ENCODE results near the gene SDR39U1. TPM values are rescaled to one million over a fixed set of nuclear protein-coding genes. Genes with fewer than 3 reads are reported as not detected.

Gene SDR39U1
- total and polyA plus RNA-seq, 8 donors, result 10.8 to 71.2 (median 42.1) TPM

DNA sequence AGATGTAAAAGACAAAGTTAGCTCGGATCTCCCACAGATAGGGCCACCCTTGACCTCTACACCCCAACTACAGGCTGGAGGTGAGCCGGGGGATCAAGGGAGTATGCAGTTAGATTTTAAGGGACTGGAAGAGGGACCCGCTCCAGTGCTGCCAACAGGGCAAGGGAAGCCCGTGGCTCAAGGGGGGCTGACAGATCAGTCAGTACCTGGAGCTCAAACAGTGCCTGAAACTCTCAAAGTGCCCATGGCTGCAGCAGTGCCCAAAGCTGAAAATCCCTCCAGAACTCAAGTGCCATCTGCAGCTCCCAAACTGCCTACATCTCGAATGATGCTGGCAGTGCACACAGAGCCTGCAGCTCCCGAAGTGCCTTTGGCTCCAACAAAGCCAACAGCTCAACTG is 33.4 kb downstream of the SDR39U1 start:
- no peaks in the 10 kb centered on the region for H3K9me3 ChIP-seq
- 79 to 94% (median 86%) methylated on average over 6 of the region's 6 CpGs for WGBS, 5 donors

DNA sequence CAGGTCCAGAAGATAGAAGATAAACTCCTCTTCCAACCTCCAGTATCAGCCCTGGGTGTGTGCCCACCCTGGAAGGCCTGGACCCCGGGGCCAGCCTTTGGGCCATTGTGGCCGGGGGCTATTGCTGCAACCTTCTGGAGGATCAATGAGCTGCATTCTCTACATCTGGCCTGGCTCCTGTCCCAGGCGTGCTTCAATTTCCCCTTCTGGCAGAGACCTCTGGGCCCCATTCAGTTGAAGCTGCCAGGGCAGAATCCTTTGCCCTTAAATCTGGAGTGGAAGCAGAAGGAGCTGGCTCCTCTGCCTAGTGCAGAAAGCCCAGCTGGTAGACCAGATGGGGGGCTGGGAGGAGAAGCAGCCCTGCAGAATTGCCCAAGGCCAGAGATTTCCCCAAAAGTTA is 33.8 kb downstream of the SDR39U1 start:
- Histone ChIP-seq H3K36me3 (peaks cover 0 to 67% (median 57%) of the 10 kb centered on the region in 4 donors), H3K27me3 (no peaks in the 10 kb centered on the region), H3K9me3 (no peaks in the 10 kb centered on the region), H3K4me3 (no peak overlapping the region), H3K27ac (no peak overlapping the region), H3K4me1 (peaks cover 0 to 17% (median 11%) of the 10 kb centered on the region in 4 donors)
- intact Hi-C loops (cut with DNase I; ENCODE audit: low total_unique reads), result no loop called here
- no peak for DNase-seq
- TF ChIP-seq, protein P1, sequence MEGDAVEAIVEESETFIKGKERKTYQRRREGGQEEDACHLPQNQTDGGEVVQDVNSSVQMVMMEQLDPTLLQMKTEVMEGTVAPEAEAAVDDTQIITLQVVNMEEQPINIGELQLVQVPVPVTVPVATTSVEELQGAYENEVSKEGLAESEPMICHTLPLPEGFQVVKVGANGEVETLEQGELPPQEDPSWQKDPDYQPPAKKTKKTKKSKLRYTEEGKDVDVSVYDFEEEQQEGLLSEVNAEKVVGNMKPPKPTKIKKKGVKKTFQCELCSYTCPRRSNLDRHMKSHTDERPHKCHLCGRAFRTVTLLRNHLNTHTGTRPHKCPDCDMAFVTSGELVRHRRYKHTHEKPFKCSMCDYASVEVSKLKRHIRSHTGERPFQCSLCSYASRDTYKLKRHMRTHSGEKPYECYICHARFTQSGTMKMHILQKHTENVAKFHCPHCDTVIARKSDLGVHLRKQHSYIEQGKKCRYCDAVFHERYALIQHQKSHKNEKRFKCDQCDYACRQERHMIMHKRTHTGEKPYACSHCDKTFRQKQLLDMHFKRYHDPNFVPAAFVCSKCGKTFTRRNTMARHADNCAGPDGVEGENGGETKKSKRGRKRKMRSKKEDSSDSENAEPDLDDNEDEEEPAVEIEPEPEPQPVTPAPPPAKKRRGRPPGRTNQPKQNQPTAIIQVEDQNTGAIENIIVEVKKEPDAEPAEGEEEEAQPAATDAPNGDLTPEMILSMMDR (IDR thresholded peaks at IDR 0.05), result no peak
- TF ChIP-seq POLR2A (IDR thresholded peaks at IDR 0.05), result no peak
- no peak for TF ChIP-seq POLR2AphosphoS5 (IDR thresholded peaks at IDR 0.05)
- WGBS, 5 donors, result 57 to 81% (median 64%) methylated on average over 2 to 3 of the region's 3 CpGs; no CpG with 5 or more reads in 1 of the 5 donors

More for the DNA sequence above, 33.4 kb downstream of the SDR39U1 start:
- peak in 1 of 2 donors; percentile 9 for DNase-seq
- TF ChIP-seq POLR2AphosphoS5 (IDR thresholded peaks at IDR 0.05), result no peak
- no peak for TF ChIP-seq POLR2A (IDR thresholded peaks at IDR 0.05)
- TF ChIP-seq, protein P1 (IDR thresholded peaks at IDR 0.05), result no peak
- TF ChIP-seq EP300 (IDR thresholded peaks at IDR 0.05), result no peak
- Histone ChIP-seq H3K4me3 (no peak overlapping the region), H3K27me3 (no peaks in the 10 kb centered on the region), H3K36me3 (peaks cover 0 to 71% (median 62%) of the 10 kb centered on the region in 4 donors), H3K4me1 (peaks cover 0 to 14% (median 8%) of the 10 kb centered on the region in 4 donors), H3K27ac (no peak overlapping the region)
- intact Hi-C loops (cut with DNase I; ENCODE audit: low total_unique reads), result no loop called here

DNA sequence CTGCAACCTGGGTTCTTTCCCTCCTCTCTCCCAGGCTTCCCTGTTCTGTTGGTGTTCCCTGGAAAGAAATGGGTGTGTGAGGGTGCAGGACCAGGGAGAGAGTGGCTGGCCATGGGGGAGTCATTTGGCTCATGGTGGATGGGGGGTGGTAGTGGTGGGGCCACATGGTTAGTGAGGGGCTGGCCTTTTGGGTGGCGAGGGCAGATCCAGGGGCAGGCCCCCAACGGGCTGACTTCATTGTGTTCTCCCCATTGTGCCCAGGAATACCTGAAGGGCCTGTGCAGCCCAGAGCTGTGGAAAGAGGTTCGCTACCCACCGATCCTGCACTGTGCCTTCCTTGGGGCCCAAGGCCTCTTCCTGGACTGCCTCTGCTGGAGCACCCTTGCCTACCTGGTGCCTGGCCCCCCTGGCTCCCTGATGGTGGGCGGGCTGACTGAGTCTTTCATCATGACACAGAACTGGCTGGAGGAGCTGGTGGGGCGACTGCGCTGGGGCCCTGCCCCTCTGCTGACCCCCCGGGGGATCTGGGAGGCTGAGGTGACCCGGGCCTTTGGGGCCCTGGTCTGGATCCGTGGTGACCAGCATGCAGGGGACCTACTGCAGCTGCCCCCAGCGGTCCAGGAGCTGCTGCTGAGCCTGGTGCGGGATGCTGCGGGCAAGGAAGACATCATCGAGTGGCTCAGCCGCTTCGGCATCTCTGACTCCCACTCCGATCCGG is 34.8 kb downstream of the SDR39U1 start:
- intact Hi-C loops (cut with DNase I; ENCODE audit: low total_unique reads), result no loop called here
- DNase-seq, result peak in 1 of 2 donors; percentile 14
- no peak overlapping the region for H3K27ac ChIP-seq
- TF ChIP-seq POLR2AphosphoS5 (IDR thresholded peaks at IDR 0.05) (no peak), EP300 (IDR thresholded peaks at IDR 0.05) (no peak), POLR2A (IDR thresholded peaks at IDR 0.05) (no peak)
- TF ChIP-seq, protein P1 (IDR thresholded peaks at IDR 0.05), result no peak
- WGBS, 5 donors, result 90 to 98% (median 94%) methylated on average over 14 to 18 of the region's 18 CpGs
- H3K27me3 ChIP-seq, result no peaks in the 10 kb centered on the region
- peaks cover 4 to 27% (median 16%) of the 10 kb centered on the region in 4 donors for H3K4me1 ChIP-seq
- H3K4me3 ChIP-seq, result no peak overlapping the region
- no peaks in the 10 kb centered on the region for H3K9me3 ChIP-seq
- peaks cover 0 to 57% (median 47%) of the 10 kb centered on the region in 4 donors for H3K36me3 ChIP-seq

DNA sequence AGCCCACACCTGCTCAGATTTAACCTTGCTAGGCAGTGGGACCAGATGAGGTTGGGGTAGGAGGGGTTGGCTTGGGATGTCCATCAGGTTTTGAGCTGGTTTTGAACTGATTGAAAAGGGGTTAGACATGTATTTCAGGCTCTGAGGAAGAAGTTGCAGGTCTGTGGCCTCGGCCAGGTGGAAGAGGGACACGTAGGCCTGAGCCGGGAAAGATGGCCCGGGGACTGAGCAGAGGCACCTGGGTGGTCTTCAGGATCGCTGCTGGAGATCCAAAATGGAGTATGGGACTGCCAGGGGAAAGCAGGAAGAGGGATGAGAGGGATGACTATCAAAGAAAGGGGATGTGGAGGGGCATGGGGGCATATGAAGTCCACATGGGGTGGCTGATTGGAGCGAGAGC is 36.2 kb downstream of the SDR39U1 start:
- peaks cover 0 to 34% (median 21%) of the 10 kb centered on the region in 4 donors for H3K4me1 ChIP-seq
- no peak for DNase-seq
- H3K27ac ChIP-seq, result no peak overlapping the region
- H3K36me3 ChIP-seq, result peaks cover 0 to 46% (median 44%) of the 10 kb centered on the region in 4 donors
- H3K27me3 ChIP-seq, result no peaks in the 10 kb centered on the region
- intact Hi-C loops (cut with DNase I; ENCODE audit: low total_unique reads), result no loop called here
- no peaks in the 10 kb centered on the region for H3K9me3 ChIP-seq
- no peak overlapping the region for H3K4me3 ChIP-seq
- 83 to 95% (median 90%) methylated on average over 6 of the region's 6 CpGs for WGBS, 5 donors
- no peak for TF ChIP-seq POLR2A (IDR thresholded peaks at IDR 0.05)
- TF ChIP-seq, protein P1 (IDR thresholded peaks at IDR 0.05), result no peak
- TF ChIP-seq EP300 (IDR thresholded peaks at IDR 0.05), result no peak
- no peak for TF ChIP-seq POLR2AphosphoS5 (IDR thresholded peaks at IDR 0.05)
